HFFc6 (cell line): Measurements from ENCODE around the gene PKNOX1. TPM values are rescaled to one million over a fixed set of nuclear protein-coding genes. Genes with fewer than 3 reads are reported as not detected.

Experiments
- DNase-seq: peaks from one replicate; pipeline ENCODE4 v3.0.0-alpha.2; 2018
- H3K27ac Mint-ChIP-seq: 2 replicates; pipeline ENCODE4 v1.8.0; 2020; ENCODE audit warnings: mild to moderate bottlenecking, mixed read lengths
- H3K27me3 Mint-ChIP-seq: 2 replicates; pipeline ENCODE4 v1.8.0; 2021; ENCODE audit warnings: mild to moderate bottlenecking, moderate library complexity, mixed read lengths; ENCODE audit not compliant: insufficient read depth
- H3K36me3 Mint-ChIP-seq: 2 replicates; pipeline ENCODE4 v1.8.0; 2021; ENCODE audit warnings: low read depth, mixed read lengths
- H3K4me1 Mint-ChIP-seq: 2 replicates; pipeline ENCODE4 v1.8.0; 2020; ENCODE audit warnings: low read depth, mixed read lengths
- H3K4me3 Mint-ChIP-seq: 2 replicates; pipeline ENCODE4 v1.8.0; 2020; ENCODE audit warnings: mild to moderate bottlenecking, moderate library complexity, mixed read lengths
- H3K9me3 Mint-ChIP-seq: 2 replicates; pipeline ENCODE4 v1.8.0; 2020; ENCODE audit warnings: mild to moderate bottlenecking, mixed read lengths
- total RNA-seq, 6 experiments: library from RNA; stranded (reverse); fragmentation: NEBNext Ultra II Directional; extraction: Animal tissue kit (Norgen Biotek cat#: 25700); gene quantifications; 2 replicates in 1 of 6; 3 replicates in 5 of 6; pipeline ENCODE4 v1.2.3, GENCODE V29; 2021
- TF ChIP-seq, protein P1 (sequence below): fragments of 200-600 bp; sonication (generic); IDR thresholded peaks from 2 replicates; pipeline ENCODE4 v1.5.0; 2021; ENCODE audit warnings: antibody characterized with exemption, mild to moderate bottlenecking

PKNOX1 gene
- total RNA-seq, 6 experiments from 2014 or later: 16.6 to 22.5 (median 19.2) TPM

DNA sequence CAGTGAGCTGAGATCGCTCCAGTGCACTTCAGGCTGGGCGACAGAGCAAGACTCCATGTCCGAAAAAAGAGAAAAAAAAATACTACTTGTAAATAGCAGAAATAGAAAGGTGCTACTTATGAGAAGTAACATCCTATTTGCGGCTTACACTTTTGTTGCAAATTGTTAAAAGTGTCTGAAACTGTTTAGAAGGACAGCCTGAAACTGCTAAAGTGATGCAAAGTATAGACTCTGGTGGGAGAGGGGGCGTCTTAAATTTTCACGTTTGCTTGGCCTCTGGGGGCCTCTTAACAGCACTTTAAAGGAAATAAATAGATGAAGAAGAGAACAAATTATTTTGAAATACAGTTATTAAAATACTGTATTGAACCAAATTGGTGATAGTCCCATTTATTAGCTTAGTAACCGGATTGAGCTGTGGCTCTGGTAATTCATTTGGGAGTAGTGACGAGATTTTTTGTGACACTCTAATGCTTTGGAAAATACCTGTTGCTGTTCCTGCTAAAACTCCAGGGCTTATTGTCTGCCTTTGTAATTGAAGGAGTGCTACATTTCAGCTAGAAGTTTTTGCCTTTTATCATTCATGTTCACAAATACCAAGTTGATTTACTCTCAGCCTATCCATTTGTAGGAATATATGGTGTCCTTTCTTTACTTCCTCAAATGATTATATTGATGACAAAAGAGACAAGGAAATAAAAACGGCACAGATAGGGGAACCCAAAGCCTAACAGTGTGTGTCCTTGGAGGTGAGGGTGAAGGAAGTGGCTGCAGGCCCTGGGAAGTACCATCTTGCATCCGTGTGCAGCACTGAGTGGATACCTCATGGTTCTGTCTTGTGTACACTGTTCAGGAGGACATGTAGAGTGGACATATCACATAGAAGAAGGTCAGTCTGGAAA lies 6.2 kb downstream of the PKNOX1 start:
- no peak for DNase-seq
- no peaks in the 10 kb centered on the region for H3K9me3 Mint-ChIP-seq
- peaks cover 34% of the 10 kb centered on the region for H3K4me1 Mint-ChIP-seq
- peak overlapping the region; percentile 12; the same call in 1 of the 2 replicates for H3K27ac Mint-ChIP-seq
- TF ChIP-seq, protein P1, sequence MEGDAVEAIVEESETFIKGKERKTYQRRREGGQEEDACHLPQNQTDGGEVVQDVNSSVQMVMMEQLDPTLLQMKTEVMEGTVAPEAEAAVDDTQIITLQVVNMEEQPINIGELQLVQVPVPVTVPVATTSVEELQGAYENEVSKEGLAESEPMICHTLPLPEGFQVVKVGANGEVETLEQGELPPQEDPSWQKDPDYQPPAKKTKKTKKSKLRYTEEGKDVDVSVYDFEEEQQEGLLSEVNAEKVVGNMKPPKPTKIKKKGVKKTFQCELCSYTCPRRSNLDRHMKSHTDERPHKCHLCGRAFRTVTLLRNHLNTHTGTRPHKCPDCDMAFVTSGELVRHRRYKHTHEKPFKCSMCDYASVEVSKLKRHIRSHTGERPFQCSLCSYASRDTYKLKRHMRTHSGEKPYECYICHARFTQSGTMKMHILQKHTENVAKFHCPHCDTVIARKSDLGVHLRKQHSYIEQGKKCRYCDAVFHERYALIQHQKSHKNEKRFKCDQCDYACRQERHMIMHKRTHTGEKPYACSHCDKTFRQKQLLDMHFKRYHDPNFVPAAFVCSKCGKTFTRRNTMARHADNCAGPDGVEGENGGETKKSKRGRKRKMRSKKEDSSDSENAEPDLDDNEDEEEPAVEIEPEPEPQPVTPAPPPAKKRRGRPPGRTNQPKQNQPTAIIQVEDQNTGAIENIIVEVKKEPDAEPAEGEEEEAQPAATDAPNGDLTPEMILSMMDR: no peak
- no peak overlapping the region for H3K4me3 Mint-ChIP-seq
- peaks cover 21% of the 10 kb centered on the region for H3K36me3 Mint-ChIP-seq
- no peaks in the 10 kb centered on the region; the same call in 1 of the 2 replicates for H3K27me3 Mint-ChIP-seq

DNA sequence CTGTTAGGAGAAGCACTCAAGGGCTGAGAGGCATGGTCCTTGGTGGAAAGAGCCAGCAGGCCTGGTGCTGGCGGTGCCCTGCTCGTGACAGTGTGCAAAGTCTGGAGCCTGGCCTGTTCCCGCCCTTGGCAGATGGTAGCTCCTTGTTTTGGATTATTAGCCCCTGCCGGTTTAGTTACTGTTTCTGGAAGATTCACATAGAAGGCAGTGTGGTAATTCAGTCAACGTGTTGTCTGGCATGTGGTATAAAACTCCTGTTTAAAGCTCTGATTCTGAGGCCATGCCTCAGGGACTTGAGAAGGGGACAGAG lies 6.8 kb downstream of the PKNOX1 start:
- Mint-ChIP-seq H3K9me3 (no peaks in the 10 kb centered on the region), H3K4me3 (no peak overlapping the region), H3K36me3 (peaks cover 21% of the 10 kb centered on the region), H3K27ac (0 out of 2 replicates have a peak overlapping the region, but pooled peaks have one; percentile 12), H3K4me1 (peaks cover 31% of the 10 kb centered on the region), H3K27me3 (no peaks in the 10 kb centered on the region; the same call in 1 of the 2 replicates)
- TF ChIP-seq, protein P1: no peak
- DNase-seq: no peak

DNA sequence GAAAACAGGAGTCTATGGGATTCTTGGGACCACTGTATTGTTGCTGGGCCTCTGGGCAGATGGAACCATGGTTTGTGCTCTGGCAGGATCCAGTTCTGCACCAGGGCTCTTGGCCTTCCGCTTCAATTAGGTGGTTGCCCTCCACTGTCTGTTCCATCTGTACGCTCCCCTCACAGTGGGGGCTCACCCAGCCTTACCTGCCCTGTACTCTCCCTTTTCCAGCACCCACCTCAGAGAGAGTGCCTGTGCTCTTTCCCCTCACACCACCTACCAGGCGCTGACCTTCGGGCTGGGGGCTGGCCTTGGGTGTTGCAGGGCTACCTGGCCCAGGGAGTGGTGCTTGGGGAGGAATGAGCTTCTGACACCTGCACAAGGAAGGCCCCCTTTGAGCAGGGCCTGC lies 7.5 kb downstream of the PKNOX1 start:
- Mint-ChIP-seq H3K27ac (no peak overlapping the region), H3K4me1 (peaks cover 31% of the 10 kb centered on the region), H3K9me3 (no peaks in the 10 kb centered on the region), H3K27me3 (no peaks in the 10 kb centered on the region; the same call in 1 of the 2 replicates), H3K36me3 (peaks cover 19% of the 10 kb centered on the region), H3K4me3 (no peak overlapping the region)
- TF ChIP-seq, protein P1: no peak
- no peak for DNase-seq

DNA sequence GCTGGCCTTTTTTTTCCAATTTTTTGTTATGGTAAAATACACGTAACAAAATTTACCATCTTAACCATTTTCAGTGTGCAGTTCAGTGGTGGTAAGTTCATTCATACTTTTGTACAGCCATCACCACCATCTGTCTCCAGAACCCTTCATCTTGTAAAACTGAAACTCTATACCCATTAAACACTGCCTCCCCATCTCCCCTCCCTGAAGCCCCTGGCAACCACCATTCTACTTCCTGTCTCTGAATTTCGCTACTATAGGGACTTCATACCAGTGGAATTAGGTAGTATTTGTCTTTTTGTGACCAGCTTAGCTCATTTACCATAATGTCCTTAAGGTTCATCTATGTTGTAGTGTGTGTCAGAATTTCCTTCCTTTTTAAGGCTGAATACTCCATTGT lies 8.7 kb downstream of the PKNOX1 start:
- DNase-seq: no peak
- H3K27me3 Mint-ChIP-seq: no peaks in the 10 kb centered on the region; the same call in 1 of the 2 replicates
- no peak overlapping the region for H3K4me3 Mint-ChIP-seq
- TF ChIP-seq, protein P1: no peak
- H3K9me3 Mint-ChIP-seq: no peaks in the 10 kb centered on the region
- peaks cover 31% of the 10 kb centered on the region for H3K4me1 Mint-ChIP-seq
- peaks cover 9% of the 10 kb centered on the region; the same call in 1 of the 2 replicates for H3K36me3 Mint-ChIP-seq
- peak overlapping the region; percentile 52; the same call in 1 of the 2 replicates for H3K27ac Mint-ChIP-seq

DNA sequence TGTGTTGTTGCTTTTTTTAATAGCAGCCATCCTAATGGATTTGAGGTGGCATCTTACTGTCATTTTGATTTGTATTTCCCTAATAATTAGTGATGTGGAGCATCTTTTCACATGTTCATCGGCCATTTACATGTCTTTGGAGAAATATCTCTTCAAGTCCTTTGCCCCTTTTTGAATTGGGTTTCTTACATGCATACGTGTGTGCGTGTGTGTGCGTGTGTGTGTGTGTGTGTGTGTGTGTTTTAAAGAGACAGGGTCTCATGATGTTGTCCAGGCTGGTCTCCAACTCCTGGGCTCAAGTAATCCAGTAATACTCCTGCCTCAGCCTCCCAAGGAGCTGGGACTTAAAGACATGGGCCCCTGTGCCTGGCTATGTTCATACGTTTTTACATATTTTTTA lies 9.5 kb downstream of the PKNOX1 start:
- no peak for DNase-seq
- H3K4me3 Mint-ChIP-seq: no peak overlapping the region
- peaks cover 39% of the 10 kb centered on the region for H3K4me1 Mint-ChIP-seq
- H3K36me3 Mint-ChIP-seq: peaks cover 8% of the 10 kb centered on the region; the same call in 1 of the 2 replicates
- no peak overlapping the region for H3K27ac Mint-ChIP-seq
- H3K27me3 Mint-ChIP-seq: no peaks in the 10 kb centered on the region; the same call in 1 of the 2 replicates
- H3K9me3 Mint-ChIP-seq: no peaks in the 10 kb centered on the region
- TF ChIP-seq, protein P1: no peak
